ENCODE data around the gene CMIP.

Gene CMIP

GRCh38 chr16:81513204-81514040 lies 68.8 kb downstream of the CMIP start:
- Histone ChIP-seq H3K4me2 (ENCODE audit: low read depth, low read length, poor library complexity, severe bottlenecking) (no peak overlapping the region), H4K20me1 (ENCODE audit: insufficient read depth, low read length, poor library complexity, severe bottlenecking) (peaks cover 4% of the 10 kb centered on the region), H3K79me2 (ENCODE audit: insufficient read depth, low read length) (peaks cover 48% of the 10 kb centered on the region; the same call in 1 of the 2 replicates), H3K9ac (ENCODE audit: low read depth, low read length, poor library complexity, severe bottlenecking) (no peak overlapping the region), H3K9me2 (replicated peaks; ENCODE audit: low read depth, low read length) (no peaks in the 10 kb centered on the region), H3F3A (ENCODE audit: low read depth) (no peaks in the 10 kb centered on the region), H2AFZ (ENCODE audit: low read length) (no peak overlapping the region), H3K4me3 (ENCODE audit: low read length, poor library complexity, severe bottlenecking) (no peak overlapping the region), H3K9me3 (ENCODE audit: insufficient read depth, low read depth, low read length) (no peaks in the 10 kb centered on the region), H3K27me3 (ENCODE audit: insufficient read depth, low read length, poor library complexity, severe bottlenecking) (no peaks in the 10 kb centered on the region), H3K36me3 (ENCODE audit: insufficient read depth, low read length) (no peaks in the 10 kb centered on the region; the same call in 1 of the 2 replicates), H3K4me1 (ENCODE audit: insufficient read depth, low read length, poor library complexity, severe bottlenecking) (no peaks in the 10 kb centered on the region)
- TF ChIP-seq CTCF (conservative IDR thresholded peaks at IDR 0.05; ENCODE audit: low read length) = no peak
- TF ChIP-seq EZH2phosphoT487 (IDR thresholded peaks at IDR 0.05; ENCODE audit: borderline replicate concordance) = no peak

GRCh38 chr16:81514041-81514559 lies 69.5 kb downstream of the CMIP start:
- H3K9me3 ChIP-seq (ENCODE audit: insufficient read depth, low read depth, low read length) = no peaks in the 10 kb centered on the region
- H3K36me3 ChIP-seq (ENCODE audit: insufficient read depth, low read length) = no peaks in the 10 kb centered on the region; the same call in 1 of the 2 replicates
- no peaks in the 10 kb centered on the region for H3K9me2 ChIP-seq (replicated peaks; ENCODE audit: low read depth, low read length)
- H2AFZ ChIP-seq (ENCODE audit: low read length) = no peak overlapping the region
- no peak overlapping the region for H3K4me2 ChIP-seq (ENCODE audit: low read depth, low read length, poor library complexity, severe bottlenecking)
- no peak overlapping the region for H3K9ac ChIP-seq (ENCODE audit: low read depth, low read length, poor library complexity, severe bottlenecking)
- H4K20me1 ChIP-seq (ENCODE audit: insufficient read depth, low read length, poor library complexity, severe bottlenecking) = peaks cover under 1% of the 10 kb centered on the region
- H3F3A ChIP-seq (ENCODE audit: low read depth) = no peaks in the 10 kb centered on the region
- peaks cover 47% of the 10 kb centered on the region; the same call in 1 of the 2 replicates for H3K79me2 ChIP-seq (ENCODE audit: insufficient read depth, low read length)
- TF ChIP-seq CTCF (conservative IDR thresholded peaks at IDR 0.05; ENCODE audit: low read length) = no peak
- TF ChIP-seq EZH2phosphoT487 (IDR thresholded peaks at IDR 0.05; ENCODE audit: borderline replicate concordance) = no peak
- H3K4me1 ChIP-seq (ENCODE audit: insufficient read depth, low read length, poor library complexity, severe bottlenecking) = no peaks in the 10 kb centered on the region
- H3K4me3 ChIP-seq (ENCODE audit: low read length, poor library complexity, severe bottlenecking) = no peak overlapping the region
- H3K27me3 ChIP-seq (ENCODE audit: insufficient read depth, low read length, poor library complexity, severe bottlenecking) = no peaks in the 10 kb centered on the region

GRCh38 chr16:81514568-81515258 lies 70.1 kb downstream of the CMIP start:
- no peaks in the 10 kb centered on the region for H3K27me3 ChIP-seq (ENCODE audit: insufficient read depth, low read length, poor library complexity, severe bottlenecking)
- H3K9me2 ChIP-seq (replicated peaks; ENCODE audit: low read depth, low read length) = no peaks in the 10 kb centered on the region
- H4K20me1 ChIP-seq (ENCODE audit: insufficient read depth, low read length, poor library complexity, severe bottlenecking) = peaks cover 6% of the 10 kb centered on the region
- no peak overlapping the region for H3K4me2 ChIP-seq (ENCODE audit: low read depth, low read length, poor library complexity, severe bottlenecking)
- no peak overlapping the region for H3K9ac ChIP-seq (ENCODE audit: low read depth, low read length, poor library complexity, severe bottlenecking)
- H3F3A ChIP-seq (ENCODE audit: low read depth) = no peaks in the 10 kb centered on the region
- TF ChIP-seq EZH2phosphoT487 (IDR thresholded peaks at IDR 0.05; ENCODE audit: borderline replicate concordance) = no peak
- no peak for TF ChIP-seq CTCF (conservative IDR thresholded peaks at IDR 0.05; ENCODE audit: low read length)
- no peak overlapping the region for H2AFZ ChIP-seq (ENCODE audit: low read length)
- H3K36me3 ChIP-seq (ENCODE audit: insufficient read depth, low read length) = no peaks in the 10 kb centered on the region; the same call in 1 of the 2 replicates
- no peaks in the 10 kb centered on the region for H3K4me1 ChIP-seq (ENCODE audit: insufficient read depth, low read length, poor library complexity, severe bottlenecking)
- H3K79me2 ChIP-seq (ENCODE audit: insufficient read depth, low read length) = peaks cover 41% of the 10 kb centered on the region; the same call in 1 of the 2 replicates
- no peak overlapping the region for H3K4me3 ChIP-seq (ENCODE audit: low read length, poor library complexity, severe bottlenecking)
- H3K9me3 ChIP-seq (ENCODE audit: insufficient read depth, low read depth, low read length) = no peaks in the 10 kb centered on the region

All from Loucy (cell line).